Suprapubic skin (tissue), 4 donors: ENCODE data around the gene WWC2.

ENCODE experiments used
- POLR2A ChIP-seq, 2 donors: fragments of 450-650 bp; IDR thresholded peaks; one replicate each; pipeline ENCODE4 v1.6.1; 2017; ENCODE audit warnings: antibody characterized with exemption in 2 of 2, mild to moderate bottlenecking in 2 of 2, moderate library complexity in 2 of 2
- POLR2AphosphoS5 ChIP-seq, 3 donors: sonication (generic); formaldehyde crosslinking; IDR thresholded peaks; one replicate each; pipeline ENCODE4 v1.6.1; 2017; ENCODE audit warnings: antibody characterized with exemption in 3 of 3
- TF ChIP-seq, protein P1 (sequence below), 2 donors: fragments of 200-600 bp in 1 of 2; fragments of 450-650 bp in 1 of 2; sonication (generic) in 1 of 2; IDR thresholded peaks; one replicate each; pipeline ENCODE4 v1.5.1; 2016 to 2019; ENCODE audit warnings: antibody characterized with exemption in 2 of 2, mild to moderate bottlenecking in 1 of 2, moderate library complexity in 1 of 2

DNA sequence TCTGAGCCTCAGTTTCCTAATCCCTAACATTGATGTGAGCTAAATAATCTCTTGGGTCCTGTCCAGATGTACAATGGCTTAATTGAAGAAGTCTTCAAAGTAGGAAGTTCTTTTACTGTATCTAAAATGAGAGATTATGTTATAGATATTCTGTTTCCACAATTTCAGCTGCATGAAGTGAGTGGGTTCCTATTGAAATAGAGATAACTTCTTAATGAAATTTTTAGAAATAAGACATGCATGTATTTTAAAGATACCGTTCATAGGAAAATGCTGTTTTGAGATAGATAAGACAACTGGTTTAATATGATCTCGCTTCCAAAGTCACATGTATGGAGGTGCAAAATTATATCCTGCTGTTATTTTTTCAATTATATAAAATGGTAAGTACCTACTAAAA is 149.1 kb downstream of the WWC2 start:
- no peak for TF ChIP-seq POLR2AphosphoS5 (IDR thresholded peaks at IDR 0.05)
- TF ChIP-seq, protein P1, sequence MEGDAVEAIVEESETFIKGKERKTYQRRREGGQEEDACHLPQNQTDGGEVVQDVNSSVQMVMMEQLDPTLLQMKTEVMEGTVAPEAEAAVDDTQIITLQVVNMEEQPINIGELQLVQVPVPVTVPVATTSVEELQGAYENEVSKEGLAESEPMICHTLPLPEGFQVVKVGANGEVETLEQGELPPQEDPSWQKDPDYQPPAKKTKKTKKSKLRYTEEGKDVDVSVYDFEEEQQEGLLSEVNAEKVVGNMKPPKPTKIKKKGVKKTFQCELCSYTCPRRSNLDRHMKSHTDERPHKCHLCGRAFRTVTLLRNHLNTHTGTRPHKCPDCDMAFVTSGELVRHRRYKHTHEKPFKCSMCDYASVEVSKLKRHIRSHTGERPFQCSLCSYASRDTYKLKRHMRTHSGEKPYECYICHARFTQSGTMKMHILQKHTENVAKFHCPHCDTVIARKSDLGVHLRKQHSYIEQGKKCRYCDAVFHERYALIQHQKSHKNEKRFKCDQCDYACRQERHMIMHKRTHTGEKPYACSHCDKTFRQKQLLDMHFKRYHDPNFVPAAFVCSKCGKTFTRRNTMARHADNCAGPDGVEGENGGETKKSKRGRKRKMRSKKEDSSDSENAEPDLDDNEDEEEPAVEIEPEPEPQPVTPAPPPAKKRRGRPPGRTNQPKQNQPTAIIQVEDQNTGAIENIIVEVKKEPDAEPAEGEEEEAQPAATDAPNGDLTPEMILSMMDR (IDR thresholded peaks at IDR 0.05): no peak
- no peak for TF ChIP-seq POLR2A (IDR thresholded peaks at IDR 0.05)
